ENCODE measurements around the gene CAPNS2.

- TF ChIP-seq CTCF (IDR thresholded peaks at IDR 0.05) (no peak), EZH2 (IDR thresholded peaks at IDR 0.05) (no peak)
Measured at GRCh38 chr16:55568207-55568606, 1.7 kb downstream of the CAPNS2 start.
